HG02678 (cell line): Measurements from ENCODE around the gene DEGS2.
A peak's percentile ranks its signal among the peaks of the same experiment; 100 is the strongest.
"Not testable (repeated sequence)": the region's sequence is repeated elsewhere in the genome, so short reads cannot be mapped to it uniquely, and the experiment has no call there.

Source experiments
- ATAC-seq: cut with Tn5 transposase; IDR thresholded peaks from one replicate; pipeline ENCODE4 v1.9.1; 2021; ENCODE audit warnings: mild to moderate bottlenecking, moderate library complexity; ENCODE audit not compliant: unreplicated experiment

The DEGS2 gene

GRCh38 chr14:100180671-100181070, 21.2 kb upstream of the DEGS2 start:
- not testable (repeated sequence) for ATAC-seq

DNA sequence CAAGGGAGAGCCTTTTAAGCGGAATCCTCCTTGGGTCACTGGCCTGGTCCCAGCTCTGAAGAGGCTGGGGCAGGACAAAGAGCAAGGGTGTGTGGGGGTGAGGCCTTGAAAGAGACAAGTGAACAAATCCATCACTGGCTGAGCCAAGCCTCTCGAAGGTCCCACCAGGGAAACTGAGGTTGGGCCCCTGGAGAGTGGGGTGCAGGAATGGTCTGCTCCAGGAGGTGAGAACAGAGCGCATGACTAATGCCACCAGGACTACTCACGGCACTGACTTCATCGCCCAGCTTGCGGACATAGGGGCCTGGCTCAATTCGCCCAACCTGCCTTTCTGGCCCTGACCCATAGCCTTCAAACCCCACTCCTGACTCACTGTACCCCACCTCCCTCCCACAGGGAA, 19.2 kb upstream of the DEGS2 start:
- no peak for ATAC-seq

DNA sequence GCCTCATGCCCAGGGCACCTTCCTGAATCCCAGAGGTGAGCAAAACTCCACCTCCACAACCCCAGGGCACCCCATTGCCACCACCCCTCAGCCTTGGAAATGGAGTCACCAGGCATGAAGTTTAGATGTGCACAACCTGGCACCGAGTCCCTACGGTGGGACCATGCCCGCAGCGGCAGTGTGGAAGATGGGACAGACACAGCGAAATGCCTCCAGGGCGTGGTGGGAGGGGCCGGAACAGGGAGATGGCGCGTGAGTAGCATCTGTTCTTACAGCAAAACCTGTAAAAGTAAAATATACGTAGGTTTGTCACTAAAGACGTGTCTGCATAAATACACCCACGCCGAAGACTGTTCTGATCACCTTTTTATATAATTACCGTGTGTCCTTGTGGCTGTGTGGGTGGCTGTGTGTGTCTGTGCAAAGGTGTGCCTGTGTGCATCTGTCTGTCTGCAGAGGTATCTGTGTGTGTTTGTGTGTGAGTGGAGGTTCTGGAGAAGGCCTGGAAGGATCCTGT, 17.4 kb upstream of the DEGS2 start:
- no peak for ATAC-seq

DNA sequence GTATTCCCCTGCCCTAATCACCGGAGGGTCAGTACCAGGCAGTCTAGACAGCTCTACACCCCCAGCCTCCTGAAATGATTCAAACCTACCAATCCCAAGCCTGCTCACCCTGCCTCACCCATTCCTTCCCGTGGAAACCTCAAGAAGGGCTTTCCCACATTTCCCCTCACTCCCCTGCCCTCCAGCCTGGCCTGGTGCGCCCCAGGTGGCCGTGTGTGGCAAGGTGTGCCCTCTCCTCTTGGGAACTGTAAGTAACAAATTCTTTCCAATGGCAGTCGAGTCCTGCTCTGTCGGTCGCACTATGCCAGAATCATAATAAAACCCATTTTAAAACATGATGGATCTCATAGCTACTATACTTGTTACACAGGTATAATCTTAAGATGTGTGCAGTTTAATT, 13.9 kb upstream of the DEGS2 start:
- no peak for ATAC-seq

- ATAC-seq = no peak
Observed at GRCh38 chr14:100172811-100173210, 13.4 kb upstream of the DEGS2 start.

GRCh38 chr14:100170880-100171279, 11.4 kb upstream of the DEGS2 start:
- ATAC-seq = no peak

GRCh38 chr14:100168506-100168905, 9.1 kb upstream of the DEGS2 start:
- ATAC-seq = no peak

- ATAC-seq = no peak
Observed at GRCh38 chr14:100165831-100166440, 6.5 kb upstream of the DEGS2 start.

GRCh38 chr14:100165376-100165775, 5.9 kb upstream of the DEGS2 start:
- ATAC-seq = no peak

DNA sequence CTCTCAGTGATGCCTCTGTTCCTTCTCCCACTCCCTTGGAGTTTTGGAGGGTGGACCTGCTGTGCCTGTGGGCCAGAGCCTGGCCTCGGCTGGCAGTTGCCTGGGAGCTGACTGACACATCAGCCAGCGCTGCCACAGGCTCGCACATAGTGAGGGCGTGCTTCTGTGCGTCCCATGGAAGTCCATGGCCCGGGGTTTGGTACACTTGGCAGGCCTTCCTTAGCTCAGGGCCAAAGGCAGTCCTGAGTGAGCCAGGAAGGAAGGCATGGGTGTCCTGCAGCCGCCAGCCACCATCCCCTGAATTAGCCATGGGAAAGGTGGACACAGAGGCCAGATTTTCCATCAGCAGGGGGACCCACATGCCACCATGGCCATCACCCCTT, 1.1 kb upstream of the DEGS2 start:
- no peak for ATAC-seq

DNA sequence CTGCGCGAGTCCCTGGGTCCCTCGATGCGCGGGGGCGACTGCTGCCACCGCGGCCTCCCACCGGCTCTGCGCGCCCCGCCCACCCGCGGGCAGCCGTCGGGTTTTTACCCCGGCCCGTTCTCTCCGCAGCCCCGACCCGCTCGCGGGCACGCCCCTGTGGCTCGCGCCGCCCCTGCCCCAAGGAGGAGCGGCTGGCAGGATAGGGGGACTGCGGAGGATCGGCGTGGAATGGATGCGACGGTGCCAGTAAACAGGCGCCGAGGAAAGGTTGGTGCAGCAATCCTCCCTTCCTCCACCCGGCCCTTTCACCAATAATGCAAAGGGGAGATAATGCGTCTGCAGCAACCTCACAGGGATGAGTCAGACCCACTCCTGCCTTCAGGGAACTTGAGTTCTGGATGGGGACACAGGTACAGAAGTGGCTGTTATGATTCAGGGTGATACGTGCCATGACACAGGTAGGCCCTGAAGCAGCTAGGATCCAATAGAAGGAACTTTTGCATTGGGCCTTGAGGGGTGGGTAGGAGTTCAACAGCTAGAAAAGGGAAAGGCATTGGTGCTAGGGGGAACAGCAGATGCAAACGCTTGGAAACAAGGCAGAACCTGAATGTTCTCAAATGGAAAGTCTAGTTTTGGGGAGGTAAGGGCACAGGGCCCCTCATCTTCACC, 554 bp upstream of the DEGS2 start:
- peak; percentile 10 for ATAC-seq

DNA sequence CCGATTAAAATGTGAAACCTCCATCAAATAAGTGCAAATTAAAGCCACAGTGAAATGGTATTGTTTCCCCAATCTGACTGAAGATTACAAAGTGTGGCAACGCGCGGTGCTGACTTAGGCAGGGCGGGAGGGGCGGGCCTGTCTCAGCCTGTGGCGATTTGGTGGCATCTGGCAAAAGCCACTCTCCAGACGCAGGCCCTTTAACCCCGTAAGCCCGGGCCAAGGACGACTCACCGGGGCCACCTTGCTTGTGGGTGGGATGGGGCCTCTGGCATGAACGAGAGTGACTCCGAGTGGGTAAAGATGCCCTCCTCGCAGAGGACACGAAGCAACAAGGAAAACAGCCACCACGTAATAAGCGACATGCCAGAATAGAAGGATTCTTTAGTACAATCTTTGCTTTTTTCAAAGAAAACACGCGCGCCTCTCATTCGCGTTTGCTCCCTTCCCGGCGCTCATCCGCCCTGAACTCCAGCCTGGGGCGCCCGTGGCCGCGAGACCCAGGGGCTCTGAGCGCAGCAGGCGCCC, 815 bp downstream of the DEGS2 start:
- no peak for ATAC-seq

DNA sequence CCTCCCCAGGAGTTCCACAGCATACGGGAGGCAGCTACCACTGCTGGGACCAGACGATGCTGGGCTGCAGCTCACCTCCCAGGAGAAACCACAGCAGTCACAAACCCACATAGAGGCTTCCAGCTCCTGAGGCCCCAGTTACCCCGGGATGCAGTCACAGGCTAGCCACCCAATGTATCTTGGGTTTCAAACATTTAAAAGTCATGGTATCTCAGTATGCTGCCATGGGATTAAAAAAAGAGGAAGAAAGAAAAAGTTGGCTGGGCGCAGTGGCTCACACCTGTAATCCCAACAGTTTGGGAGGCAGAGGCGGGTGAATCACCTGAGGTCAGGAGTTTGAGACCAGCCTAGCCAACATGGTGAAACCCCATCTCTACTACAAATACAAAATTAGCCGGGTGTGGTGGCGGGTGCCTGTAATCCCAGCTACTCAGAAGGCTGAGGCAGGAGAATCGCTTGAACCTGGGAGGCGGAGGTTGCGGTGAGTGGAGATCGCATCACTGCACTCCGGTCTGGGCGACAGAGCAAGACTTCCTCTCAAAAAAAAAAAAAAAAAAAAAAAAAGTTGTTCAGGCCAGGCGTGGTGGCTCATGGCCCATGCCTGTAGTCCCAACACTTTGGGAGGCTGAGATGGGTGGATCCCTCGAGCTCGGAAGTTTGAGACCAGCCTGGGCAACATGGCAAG, 1.8 kb downstream of the DEGS2 start:
- not testable (repeated sequence) for ATAC-seq

GRCh38 chr14:100156776-100157175, 2.7 kb downstream of the DEGS2 start:
- no peak for ATAC-seq

DNA sequence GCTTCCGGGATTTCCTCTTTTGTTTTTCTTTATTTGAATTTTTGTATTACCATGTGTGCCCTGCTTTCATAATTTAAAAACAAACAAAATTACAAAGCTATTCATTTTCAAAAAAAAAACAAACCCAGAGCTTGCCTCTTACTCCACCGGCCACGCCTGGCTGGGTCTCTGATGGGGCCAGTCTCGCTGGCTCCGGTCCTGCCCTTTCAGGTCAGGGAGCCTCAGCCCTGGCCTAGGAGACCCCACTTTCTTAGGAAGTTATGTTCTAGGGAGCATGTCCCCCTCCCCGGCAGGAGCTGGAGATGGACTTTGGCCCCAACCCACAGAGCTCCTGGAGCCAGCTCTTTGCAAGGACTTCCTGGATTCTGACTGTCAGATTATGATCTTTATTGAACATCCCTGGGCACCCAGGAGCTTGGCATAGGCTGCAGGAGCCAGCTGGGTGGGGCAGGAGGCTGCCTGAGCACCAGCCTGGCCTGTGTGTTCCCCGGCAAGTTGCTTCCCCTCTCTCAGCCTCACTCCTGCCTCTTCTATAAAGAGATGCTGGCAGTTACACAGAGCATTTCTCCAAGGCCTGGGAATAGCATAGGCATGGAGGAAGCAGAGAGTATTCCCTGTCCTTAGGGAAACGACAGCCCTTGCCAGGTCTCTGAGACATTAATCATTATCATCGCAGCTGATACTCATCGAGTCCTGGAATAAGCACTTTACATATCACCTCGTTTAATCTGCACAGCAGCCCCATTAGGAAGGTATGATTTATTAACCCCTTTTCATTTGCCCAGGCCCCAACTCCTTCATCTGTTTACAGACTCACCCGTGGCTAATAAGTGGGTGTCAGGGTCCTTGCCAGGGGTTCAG, 3.5 kb downstream of the DEGS2 start:
- ATAC-seq = no peak

DNA sequence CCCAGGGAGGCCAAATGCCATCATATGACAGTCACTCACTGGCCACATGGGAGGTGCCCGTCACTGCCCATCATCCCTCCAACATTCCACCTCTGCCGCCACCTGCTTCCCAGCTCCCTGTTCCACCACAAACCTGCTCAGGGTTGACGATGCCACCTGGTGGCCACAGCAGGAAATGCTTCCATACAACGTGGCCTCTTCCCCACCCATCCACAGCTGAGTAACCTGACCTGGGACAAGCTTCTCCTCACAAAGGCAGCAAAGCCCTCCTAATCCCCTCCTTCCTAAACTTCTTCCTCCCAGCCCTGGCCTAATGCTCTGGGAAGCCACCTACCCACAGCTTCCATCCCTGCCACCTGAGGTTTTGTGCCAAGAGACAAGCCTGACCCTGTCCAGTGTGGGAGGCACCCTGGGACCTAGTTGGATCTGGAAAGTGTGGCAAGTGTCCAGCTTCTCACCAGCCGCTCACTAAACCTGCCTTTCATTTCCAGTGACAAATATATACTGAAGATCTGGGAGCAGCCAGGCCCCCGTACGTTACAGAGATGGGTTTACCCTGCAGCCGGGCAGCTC, 4.3 kb downstream of the DEGS2 start:
- no peak for ATAC-seq

DNA sequence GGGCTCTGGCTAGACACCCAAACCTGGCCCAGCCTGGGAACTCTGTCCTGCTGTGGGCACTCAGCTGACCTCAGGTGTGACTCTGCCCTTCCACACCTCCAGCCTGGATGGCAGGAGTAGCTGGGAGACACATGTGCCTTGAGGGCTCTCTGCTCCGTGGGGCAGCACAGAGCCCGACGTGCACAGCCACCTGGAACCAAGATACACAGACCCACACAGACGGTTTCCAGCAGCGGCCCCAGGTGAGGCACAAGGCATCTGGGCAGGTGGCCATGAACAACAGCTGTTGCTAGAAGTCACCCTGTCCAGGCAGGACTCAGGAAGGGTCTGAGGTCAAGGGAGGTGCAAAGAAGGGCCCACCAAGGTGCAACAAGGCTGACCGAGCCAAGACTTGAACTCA, 5.9 kb downstream of the DEGS2 start:
- ATAC-seq = no peak

- no peak for ATAC-seq
Observed at GRCh38 chr14:100152091-100152490, 7.4 kb downstream of the DEGS2 start.

- no peak for ATAC-seq
Observed at GRCh38 chr14:100150932-100151587, 8.4 kb downstream of the DEGS2 start.
